ENCODE results near the gene CDH13.

The CDH13 gene

DNA sequence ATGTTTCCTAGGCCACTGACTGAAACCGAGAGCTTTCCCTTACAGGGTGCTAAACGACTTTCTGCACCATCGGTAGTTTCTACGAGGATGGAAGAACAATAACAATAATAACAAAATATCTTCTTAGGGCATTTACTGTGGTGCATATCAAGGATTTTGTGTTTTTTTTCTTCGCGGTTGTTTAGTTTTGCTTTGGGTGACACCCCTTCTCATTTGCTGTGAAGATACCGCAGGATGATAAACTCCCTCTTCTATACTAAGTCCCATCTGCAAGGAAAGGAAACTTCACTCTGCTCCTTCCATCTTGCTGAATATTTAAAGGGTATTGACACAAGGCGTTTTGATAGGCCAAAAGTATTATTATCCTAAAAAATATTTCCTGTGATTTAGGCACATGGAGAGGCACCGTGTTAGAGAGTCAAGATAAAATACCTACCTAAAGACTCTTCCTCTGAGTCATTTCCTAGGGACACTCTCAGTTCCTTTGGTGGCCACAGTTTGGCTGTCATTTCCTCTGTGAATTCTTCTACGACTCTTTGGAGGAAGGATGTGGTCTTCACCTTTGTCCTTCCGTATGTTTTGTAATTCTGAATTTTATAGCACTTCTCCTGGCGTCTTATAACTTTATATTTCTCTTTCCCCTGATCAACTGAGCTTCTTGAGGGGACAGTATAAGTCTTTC, 318.8 kb downstream of the CDH13 start:
- DNase-seq (ENCODE audit: low read depth, low spot score), result no peak

- DNase-seq (ENCODE audit: low read depth, low spot score), result no peak
Measured at GRCh38 chr16:82947698-82948097, 320.9 kb downstream of the CDH13 start.

DNA sequence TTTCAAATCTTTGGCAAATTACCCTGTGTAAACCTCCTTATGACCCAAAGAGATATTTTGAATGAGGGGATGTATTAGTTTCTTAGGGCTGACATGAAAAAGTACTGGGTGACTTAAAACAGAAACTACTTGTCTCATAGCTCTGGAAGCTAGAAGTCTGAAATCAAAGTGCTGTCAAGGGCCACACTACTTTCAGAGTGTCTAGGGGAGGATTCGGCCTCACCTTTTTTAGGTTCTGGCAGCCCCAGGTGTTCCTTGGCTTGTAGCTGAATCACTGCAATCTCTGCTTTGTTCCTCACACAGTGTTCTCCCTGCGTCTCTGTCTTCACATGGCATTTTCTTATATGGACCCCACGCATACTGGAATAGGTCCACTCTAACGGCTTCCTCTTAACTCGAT, 322.2 kb downstream of the CDH13 start:
- DNase-seq (ENCODE audit: low read depth, low spot score), result no peak

DNA sequence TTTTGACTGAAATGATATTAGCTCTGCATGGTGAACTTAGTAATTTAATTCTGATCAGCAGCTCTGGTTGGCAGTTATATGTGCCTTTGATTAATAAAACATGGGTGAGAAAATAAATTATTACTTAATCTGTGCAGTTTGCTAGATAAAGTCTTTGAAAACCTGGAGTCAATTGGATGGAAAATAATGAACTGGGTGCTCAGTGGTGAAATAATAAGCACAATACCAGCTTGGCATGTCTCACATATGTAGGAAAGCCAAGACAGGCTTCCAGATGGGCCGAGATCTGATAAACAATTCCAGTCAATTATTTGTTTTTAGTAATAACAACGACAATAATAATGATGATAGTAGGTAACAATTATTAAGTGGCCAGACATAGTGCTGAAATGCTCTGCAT, 326.7 kb downstream of the CDH13 start:
- DNase-seq (ENCODE audit: low read depth, low spot score), result no peak

- DNase-seq (ENCODE audit: low read depth, low spot score), result no peak
Measured at GRCh38 chr16:82954224-82954929, 327.6 kb downstream of the CDH13 start.

DNA sequence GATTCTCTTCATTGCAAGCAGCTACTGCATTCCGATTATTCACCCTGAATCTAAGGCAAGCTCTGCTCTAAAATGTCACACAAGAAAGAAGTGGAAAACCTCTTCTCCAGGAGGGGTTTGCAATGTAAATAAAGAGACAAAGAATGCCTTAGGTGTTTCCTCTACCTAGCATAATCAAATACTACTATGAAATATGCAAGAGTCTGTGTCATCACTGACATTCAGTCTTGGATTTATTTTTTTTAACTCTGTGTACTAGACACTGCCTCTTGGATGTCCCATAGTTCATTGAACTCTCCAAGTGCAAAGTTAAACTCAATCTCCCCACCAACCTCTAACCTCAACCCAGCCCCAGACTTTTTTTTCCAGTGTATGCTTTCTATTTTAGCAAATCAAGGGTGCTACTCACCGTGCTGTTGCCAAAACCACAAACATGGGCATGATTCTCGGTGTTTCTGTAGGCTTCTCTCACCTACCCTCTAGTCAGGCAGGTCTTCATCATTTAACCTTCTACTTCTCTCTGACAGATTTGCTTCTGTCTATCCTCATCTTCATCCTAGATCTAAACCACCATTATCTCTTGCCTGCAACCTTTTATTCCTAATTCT, 329.1 kb downstream of the CDH13 start:
- DNase-seq (ENCODE audit: low read depth, low spot score), result no peak

DNA sequence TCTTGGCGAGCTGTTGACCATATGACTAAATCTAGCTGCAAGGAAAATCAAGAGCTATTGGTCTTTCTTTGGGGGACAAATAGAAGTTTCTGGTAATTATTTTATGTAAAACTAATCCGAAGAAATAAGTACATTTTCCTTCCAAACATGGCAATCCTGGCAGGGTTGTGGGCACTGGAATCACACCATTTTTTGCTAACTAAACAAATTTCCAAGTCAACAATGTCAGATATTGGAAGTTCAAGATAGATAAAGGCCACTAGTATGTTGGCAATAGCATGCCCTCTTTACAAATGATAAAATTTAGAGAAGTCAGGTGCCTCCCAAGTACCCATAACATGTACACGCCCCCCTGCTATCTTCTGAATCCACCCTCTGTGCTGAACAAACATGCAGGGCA, 330.4 kb downstream of the CDH13 start:
- no peak for DNase-seq (ENCODE audit: low read depth, low spot score)

DNA sequence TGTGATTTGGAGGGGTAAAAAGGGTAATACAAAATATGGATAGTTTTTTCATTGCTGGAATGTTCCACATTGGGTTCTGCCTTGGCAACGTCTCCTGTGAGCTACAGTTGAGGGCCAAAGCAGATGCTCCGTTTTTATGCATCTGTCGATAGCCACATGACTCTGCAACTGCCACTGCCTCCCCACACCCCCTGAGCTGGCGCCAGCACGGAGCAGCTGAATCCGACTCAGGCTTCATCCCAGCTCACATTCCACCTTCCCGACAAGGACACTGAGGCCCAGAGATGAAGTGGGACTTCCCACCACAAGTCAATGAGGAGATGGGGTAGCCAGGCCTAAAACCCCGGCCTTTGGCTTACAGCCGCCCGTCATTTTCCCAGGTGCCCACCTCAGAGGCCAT, 334.1 kb downstream of the CDH13 start:
- no peak for DNase-seq (ENCODE audit: low read depth, low spot score)

DNA sequence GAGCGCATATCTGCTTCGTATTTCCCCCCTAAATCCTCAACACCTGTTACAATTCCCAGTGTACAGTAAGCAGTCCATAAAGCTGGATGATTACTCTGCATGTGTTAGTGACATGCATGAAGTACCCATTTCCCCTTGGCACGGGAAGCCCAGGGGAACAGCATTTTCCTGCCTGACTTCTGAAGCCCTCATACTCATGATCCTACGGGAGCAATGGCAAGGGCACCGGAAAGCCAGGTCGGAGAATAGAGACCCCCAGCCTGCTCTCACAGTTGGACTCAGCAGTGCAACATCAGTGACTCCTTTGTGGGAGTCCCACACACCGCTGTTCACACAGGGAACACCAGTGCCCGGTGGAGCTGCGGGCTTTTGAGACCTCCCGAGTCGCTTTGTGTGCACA, 336.9 kb downstream of the CDH13 start:
- no peak for DNase-seq (ENCODE audit: low read depth, low spot score)

DNA sequence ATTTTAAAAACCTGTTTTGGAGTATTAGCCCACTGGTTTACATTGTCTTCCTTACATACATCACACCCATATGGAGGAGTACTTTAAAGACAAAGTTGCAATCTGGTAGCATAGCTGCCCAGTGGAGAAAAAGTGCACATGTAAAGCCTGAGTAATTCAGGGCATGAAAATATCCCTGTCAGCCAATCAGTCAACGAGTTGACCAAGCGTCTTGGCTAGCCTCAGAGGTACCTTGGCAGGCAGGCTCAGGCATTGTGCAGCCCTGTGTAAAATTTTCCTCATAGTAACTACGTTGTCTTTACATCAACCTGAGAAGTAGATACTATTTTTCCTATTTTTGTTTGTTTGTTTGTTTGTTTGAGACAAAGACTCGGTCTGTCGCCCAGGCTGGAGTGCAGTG, 339.0 kb downstream of the CDH13 start:
- DNase-seq (ENCODE audit: low read depth, low spot score), result no peak

DNA sequence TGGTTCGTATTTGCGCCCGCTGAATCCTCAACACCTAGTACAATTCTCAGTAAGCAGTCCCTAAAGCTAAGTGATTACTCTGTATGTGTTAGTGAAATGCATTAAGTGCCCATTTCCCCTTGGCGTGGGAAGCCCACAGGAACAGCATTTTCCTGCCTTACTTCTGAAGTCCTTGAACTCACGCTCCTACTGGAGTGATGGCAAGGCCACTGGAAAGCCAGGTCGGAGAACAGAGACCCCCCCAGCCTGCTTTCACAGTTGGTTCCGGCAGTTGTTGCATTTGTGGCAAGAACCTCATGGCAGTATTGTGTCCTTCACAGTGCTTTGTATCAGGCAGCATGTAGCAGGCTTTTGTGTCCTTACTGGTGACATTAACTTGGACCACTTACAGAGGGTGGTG, 340.7 kb downstream of the CDH13 start:
- no peak for DNase-seq (ENCODE audit: low read depth, low spot score)

DNA sequence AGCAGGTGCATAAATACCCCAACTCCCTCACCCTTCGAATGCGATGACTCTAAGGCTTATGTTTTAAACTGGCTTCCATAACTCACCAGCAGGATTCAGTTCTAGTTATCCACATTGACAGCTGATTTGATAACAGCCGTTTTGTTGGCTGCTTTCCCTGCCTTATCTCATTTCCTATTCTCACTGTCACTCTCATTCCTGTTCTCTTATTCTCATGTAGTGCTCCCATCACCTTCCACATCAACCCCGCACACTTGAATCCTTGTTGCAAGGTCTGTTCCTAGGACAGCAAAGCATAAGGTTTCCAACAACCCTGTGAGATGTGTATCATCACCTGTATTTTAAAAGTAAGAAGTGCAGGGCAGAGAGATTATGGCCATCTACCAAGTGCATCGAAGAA, 344.4 kb downstream of the CDH13 start:
- no peak for DNase-seq (ENCODE audit: low read depth, low spot score)

- DNase-seq (ENCODE audit: low read depth, low spot score), result no peak
Measured at GRCh38 chr16:82972331-82972919, 345.7 kb downstream of the CDH13 start.

DNA sequence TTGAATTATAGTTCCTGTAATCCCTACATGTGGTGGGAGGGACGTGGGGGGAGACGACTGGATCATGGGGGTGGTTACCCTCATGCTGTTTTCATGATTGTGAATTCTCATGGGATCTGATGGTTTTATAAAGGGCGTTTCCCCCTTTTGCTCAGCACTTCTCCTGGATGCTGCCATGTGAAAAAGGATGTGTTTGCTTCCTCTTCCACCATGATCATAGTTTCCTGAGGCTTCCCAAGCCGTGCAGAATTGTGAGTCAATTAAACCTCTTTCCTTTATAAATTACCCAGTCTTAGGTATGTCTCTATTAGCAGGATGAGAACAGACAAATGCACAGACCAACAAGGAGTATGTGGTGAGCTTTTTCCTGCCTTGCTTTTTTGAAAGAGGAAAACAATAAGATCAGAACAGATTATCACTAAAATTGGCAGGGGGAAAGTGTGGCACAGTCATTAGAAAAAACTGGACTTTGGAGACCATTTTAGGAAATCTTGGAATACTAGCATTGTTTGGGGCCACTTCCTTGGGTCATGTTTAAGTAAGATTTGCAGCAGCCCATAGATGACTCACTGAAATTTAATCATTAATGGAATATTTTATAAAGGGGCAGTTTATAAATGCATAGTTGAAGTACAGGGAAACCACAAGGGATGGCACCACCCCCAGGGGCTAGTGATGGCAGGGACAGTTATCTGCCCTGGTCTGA, 352.8 kb downstream of the CDH13 start:
- DNase-seq (ENCODE audit: low read depth, low spot score), result no peak

- DNase-seq (ENCODE audit: low read depth, low spot score), result no peak
Measured at GRCh38 chr16:82980810-82981209, 354.0 kb downstream of the CDH13 start.

DNA sequence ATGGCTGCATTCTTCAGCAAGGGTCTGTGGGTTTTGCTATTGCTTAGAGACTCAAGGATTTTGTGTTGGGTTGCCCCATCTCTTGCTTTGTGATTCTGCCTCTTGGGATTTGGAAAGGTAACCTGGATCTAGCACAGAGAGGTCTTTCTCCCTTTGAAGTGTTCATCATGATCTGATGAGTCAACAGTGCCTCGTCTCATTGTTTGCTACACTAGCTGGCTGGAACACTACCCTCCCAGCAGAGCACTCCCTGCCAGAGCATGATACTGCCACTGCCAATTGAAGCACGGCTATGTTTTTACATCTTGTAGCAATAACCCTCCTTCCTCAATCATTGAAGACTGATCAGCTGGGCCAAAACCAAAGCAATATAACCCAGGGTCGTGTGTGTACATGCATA, 361.0 kb downstream of the CDH13 start:
- no peak for DNase-seq (ENCODE audit: low read depth, low spot score)

GRCh38 chr16:82990155-82990554, 363.4 kb downstream of the CDH13 start:
- DNase-seq (ENCODE audit: low read depth, low spot score), result no peak

- DNase-seq (ENCODE audit: low read depth, low spot score), result no peak
Measured at GRCh38 chr16:82991410-82991809, 364.6 kb downstream of the CDH13 start.

- no peak for DNase-seq (ENCODE audit: low read depth, low spot score)
Measured at GRCh38 chr16:82991966-82992675, 365.4 kb downstream of the CDH13 start.

- DNase-seq (ENCODE audit: low read depth, low spot score), result no peak
Measured at GRCh38 chr16:82992786-82993185, 366.0 kb downstream of the CDH13 start.

DNA sequence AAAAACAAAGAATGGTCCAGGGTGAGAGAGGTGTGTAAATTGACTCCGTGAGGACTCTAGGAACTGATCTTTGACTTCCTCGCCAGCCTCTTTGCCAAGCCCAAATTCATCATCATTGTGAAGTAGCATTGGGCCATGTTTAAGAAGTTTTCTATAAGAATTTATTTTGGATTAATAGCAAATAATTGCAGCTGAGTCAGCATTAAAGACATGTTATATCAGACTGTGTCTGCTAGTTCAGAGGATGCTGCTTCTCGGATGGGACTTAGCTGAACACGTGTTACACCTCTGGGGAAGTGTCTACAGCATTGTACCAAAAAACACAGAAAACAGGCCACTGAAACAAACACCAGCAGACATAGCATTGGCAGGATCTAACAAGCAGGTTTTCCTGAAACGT, 366.6 kb downstream of the CDH13 start:
- no peak for DNase-seq (ENCODE audit: low read depth, low spot score)

DNA sequence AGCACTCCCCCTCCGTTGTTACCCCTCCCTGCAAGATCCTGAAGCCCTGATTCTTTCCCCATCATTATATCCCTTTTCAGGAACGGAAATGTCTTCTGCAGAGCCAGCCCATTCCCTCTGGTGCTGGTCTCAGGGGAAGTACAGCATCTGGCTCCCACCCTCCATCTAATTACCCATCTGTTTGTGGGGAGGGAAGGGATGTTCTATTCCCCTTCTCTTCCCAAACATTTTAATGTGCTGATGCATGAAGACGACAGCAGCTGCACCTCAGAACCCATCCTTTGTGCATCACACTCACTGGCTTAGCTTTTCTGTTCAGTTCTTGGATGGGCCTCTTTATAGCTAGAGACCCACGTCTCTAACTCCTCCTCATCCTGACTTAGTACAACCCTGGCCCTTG, 367.2 kb downstream of the CDH13 start:
- DNase-seq (ENCODE audit: low read depth, low spot score), result no peak

Data from brain pericyte (primary cell).